DMS53 treated with DMSO at 0.1 percent for 48 hours (cell line): Measurements from ENCODE around the gene TNFRSF1A.

ENCODE experiments used
- DNase-seq: peaks from one replicate; lab custom pipeline; 2025; ENCODE audit not compliant: unreplicated experiment; lab: John Stamatoyannopoulos, UW

TNFRSF1A gene

GRCh38 chr12:6341417-6342139 is at the start of gene TNFRSF1A:
Gene TNFRSF1A, minus strand, starts transcription at chr12:6342076. Its CDS starts 262 bp downstream, at chr12:6341814.
- no peak for DNase-seq

DNA sequence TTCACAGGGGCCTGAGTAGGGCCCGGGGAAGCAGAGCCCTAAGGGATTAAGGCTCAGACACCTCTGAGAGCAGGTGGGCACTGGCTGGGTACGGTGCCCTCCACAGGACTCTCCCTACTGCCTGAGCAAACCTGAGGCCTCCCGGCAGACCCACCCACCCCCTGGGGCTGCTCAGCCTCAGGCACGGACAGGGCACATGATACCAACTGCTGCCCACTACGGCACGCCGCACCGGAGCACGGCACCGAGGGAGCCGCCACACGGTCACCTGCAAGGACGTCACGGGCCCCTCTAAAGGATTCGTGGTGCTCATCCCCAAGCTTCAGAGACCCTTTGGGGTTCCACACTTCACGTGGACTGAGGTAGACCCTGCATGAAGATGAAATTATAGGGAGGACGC is 49.1 kb upstream of the TNFRSF1A start:
- DNase-seq: no peak

GRCh38 chr12:6390084-6390799 is 48.4 kb upstream of the TNFRSF1A start:
- DNase-seq: no peak

- no peak for DNase-seq
Observed at GRCh38 chr12:6387541-6387940, 45.7 kb upstream of the TNFRSF1A start.

GRCh38 chr12:6386491-6386890 is 44.6 kb upstream of the TNFRSF1A start:
- DNase-seq: no peak

GRCh38 chr12:6386038-6386437 is 44.2 kb upstream of the TNFRSF1A start:
- no peak for DNase-seq

DNA sequence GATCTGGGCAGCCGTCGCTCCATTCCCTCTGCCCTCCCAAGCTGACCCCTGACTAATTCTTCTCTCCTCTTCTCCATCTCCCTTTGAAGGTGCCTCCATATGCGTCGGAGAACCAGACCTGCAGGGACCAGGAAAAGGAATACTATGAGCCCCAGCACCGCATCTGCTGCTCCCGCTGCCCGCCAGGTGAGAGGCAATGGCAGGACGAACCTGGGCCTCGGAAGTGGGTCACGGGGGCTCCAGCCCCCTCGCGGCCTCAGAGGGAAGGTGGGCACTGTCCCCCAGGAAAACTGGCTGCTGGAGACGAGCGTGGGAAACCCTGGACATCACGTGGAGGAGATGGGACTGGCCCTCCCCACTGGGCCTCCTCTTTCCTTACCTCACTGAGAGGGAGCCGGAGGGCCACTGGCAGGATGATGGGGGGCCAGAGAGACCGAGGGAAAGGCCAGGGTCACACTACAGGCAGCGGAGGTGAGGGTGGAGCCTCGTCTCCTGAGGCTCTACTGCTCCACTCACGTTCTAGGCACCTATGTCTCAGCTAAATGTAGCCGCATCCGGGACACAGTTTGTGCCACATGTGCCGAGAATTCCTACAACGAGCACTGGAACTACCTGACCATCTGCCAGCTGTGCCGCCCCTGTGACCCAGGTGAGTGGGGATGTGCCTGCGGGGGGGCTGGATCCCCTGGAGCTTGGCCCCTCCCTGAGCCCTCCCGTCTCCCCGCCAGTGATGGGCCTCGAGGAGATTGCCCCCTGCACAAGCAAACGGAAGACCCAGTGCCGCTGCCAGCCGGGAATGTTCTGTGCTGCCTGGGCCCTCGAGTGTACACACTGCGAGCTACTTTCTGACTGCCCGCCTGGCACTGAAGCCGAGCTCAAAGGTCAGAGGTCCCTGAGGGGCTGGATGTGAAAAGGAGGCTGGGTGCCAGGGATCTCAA is 42.9 kb upstream of the TNFRSF1A start:
- DNase-seq: peak; percentile 44

DNA sequence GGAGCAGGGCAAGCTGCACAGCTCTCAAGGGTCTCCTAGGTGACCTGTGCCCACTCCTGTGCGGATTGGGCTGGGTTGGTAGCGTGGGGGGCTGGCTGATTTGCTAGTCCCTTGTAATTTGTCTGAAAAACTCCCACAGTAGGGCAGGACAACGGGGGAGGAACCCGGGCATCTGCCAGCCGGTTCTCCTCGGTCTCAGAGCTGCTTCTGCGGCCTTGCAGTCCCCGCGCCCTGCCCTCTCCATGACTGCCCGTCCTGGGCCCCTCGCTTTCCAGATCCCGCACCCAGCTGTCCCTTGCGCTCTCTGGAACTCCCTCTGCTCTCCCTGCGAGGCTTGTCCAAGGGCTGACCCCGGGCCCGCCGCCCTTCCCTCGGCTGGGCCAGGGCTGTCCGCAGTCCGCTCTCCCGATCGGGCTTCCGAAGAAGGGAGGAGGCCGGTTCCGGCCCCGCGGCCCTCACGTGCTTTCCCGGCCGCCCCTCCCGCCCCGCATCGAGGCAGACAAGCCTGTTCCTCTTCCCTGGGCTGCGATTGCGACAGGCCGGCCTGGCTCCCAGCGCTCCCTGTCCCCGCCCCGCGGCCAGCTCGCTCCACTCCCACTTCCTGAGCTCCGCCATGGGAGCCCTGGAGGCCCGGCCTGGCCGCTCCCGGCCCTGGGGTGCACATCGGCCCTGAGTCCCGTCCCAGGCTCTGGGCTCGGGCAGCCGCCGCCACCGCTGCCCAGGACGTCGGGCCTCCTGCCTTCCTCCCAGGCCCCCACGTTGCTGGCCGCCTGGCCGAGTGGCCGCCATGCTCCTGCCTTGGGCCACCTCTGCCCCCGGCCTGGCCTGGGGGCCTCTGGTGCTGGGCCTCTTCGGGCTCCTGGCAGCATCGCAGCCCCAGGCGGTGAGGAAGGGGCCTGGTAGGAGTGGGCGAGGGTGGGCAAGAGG is 42.0 kb upstream of the TNFRSF1A start, which contains the start of gene LTBR:
TSS of gene LTBR (plus strand) at position 591 of the 927 bp plus-strand sequence. CDS start at position 788, 197 bp downstream.
- DNase-seq: peak; percentile 97

- no peak for DNase-seq
Observed at GRCh38 chr12:6382982-6383381, 41.1 kb upstream of the TNFRSF1A start.

DNA sequence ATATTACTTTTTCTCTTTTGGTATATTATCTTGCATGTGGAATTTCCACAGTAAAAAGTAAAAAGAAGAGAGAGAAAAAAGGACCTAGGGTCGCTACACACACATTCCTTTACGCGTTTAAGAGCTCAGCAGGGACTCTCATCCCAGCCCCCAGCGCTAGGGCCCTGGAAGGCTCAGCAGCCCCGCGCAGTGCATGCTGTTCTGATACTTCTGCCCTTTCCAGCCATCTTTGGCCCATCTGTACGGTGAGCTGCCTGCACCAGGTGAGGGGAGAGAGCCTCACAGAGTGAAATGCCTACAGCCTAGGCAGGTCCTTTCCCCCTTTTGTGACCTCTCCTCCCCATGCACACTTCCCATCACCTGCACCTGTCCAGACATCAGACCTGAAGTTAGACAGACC is 40.5 kb upstream of the TNFRSF1A start:
- DNase-seq: no peak

- no peak for DNase-seq
Observed at GRCh38 chr12:6380141-6381121, 38.6 kb upstream of the TNFRSF1A start.

DNA sequence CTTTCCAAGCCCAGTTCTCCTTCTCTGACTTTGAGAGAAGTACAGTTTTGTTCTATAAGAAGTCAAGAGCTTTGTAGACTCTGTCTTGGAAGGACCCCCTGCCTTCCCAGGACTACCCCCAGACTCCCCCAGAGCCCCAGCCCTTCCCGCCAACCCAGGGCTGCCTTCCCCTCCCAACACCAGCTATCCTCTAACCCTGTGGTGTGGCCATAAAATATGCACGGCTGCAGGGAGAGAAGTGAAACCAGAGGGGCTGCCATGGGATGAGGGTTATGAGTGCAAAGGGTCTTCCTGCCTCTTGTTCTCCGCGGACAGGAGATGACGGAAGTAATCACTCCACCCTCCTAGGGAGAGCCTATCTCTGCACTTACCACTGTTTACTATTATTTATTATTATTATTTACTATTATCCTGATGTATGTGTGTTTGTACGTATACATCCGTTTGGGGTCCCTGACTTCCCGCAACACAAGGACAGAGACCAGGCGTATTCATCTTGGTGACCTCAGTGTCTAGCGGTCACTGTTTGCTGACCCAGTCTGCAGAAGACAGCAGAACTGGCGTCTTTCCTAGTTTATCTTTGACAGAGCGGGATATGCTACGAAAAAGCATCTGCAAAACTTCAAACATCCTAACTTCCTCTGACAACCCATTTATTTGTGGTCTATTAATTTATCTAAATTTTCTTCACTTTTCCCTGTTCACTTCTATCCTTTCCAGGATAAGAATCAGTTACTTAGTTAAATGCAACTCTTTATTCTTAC is 37.0 kb upstream of the TNFRSF1A start:
- DNase-seq: no peak

- peak; percentile 78 for DNase-seq
Observed at GRCh38 chr12:6377667-6377994, 35.8 kb upstream of the TNFRSF1A start.

DNA sequence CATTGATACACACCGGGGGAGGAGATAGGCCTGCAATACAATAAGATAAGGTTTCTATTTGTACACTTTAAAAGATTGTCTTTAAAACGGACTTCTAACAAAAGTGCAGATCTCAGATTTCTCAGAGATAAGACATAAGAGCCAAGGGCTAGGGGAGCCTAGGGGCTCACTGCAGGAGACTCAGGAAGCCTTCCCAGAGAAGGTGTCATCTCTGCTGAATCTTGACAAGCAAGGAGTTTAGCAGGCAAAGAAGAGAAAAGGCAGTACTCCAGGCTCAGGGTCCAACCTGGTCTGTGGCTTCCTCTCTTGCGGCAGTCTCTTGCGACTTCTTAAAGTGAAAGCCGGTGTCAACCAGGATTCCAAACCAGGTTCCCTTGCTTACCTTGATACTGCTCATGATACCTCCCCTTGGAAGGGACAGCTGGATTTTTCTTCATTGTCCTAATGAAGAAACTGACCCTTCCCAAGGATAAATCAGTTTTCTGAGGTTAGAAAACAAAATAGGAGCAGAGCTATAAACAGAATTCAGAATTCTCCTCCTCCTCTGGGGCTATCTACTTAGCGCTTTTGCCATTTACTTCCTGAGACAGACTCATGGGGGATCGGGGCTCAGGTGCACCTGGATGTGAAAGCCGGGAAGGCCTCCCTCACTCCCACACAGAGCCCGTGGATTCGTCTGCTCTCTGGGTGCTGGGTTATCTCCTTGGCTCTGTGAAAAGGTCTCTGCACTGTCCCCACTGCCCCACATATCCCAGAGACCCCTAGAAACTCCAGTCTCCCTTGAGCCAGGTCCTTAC is 35.2 kb upstream of the TNFRSF1A start:
- no peak for DNase-seq

DNA sequence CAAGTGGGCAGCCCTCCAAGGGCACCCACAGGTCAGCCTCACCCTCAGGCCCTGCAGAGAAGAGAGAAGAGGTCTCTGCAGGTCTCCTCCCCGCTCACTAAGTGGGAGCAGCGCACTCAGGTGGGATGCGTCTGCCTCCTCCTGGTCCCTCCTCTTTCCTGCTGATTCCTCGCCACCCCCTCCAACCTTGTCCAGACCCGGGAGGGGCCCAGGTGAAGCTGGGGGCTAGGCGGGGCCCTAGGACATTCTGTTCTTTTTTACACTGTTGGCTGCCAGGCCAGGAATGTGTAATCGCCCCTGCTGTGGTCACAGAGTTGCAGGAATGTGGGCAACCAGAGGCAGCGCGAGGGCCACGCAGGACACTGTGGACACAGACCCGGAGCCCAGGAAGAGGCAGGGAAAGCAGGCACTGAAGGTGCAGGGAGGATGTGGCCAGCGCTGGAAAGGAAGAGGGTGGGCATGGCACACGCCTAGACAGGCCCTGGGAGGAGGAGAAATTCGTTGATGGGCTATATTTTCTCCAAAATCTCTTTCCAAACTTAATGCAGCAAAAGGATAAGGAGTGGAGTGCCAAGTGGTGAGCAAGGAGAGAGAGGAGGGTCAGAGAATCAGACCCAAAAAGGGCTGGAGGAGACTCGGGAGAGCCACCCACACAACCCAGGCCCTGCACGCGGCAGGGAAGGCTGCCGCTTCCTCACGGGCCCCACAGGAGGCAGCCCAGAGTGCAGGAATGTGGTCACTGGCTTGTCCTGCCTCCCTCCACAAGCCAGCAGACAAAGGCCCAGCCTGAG is 34.4 kb upstream of the TNFRSF1A start:
- peak; percentile 59 for DNase-seq

GRCh38 chr12:6375269-6376078 is 33.6 kb upstream of the TNFRSF1A start, which contains the start of gene SCNN1A:
Gene SCNN1A, minus strand, starts transcription at chr12:6375563. Its CDS starts 780 bp downstream, at chr12:6374783.
- DNase-seq: peak; percentile 99
